CD4-positive, CD25-positive, alpha-beta regulatory T cell (primary cell): ENCODE data around the gene SIAH1. TPM values are rescaled to one million over a fixed set of nuclear protein-coding genes. Genes with fewer than 3 reads are reported as not detected.
A peak's percentile ranks its signal among the peaks of the same experiment; 100 is the strongest.

Source experiments
- ATAC-seq, 2 donors: fragments of 150-1000 bp; cut with Tn5 transposase; one replicate each; pipeline ENCODE4 v1.10.0; 2021; ENCODE audit warnings: low read depth in 2 of 2, moderate number of reproducible peaks in 2 of 2, moderate library complexity in 1 of 2
- DNase-seq, 3 donors: peaks; one replicate each; pipeline versions ENCODE4 v3.0.0 to v3.0.0-alpha.2; 2012 to 2022; ENCODE audit warnings: mixed read lengths in 1 of 3
- H3K27ac ChIP-seq: one replicate; pipeline ENCODE4 v1.7.0; 2013; ENCODE audit warnings: mild to moderate bottlenecking, low read length; ENCODE audit not compliant: insufficient read depth, poor library complexity, severe bottlenecking
- H3K27me3 ChIP-seq: one replicate; pipeline ENCODE4 v1.7.0; 2013; ENCODE audit warnings: low read length; ENCODE audit not compliant: control insufficient read depth, insufficient read depth
- H3K36me3 ChIP-seq: one replicate; pipeline ENCODE4 v1.7.0; 2013; ENCODE audit warnings: mild to moderate bottlenecking, low read length, moderate library complexity; ENCODE audit not compliant: control insufficient read depth, insufficient read depth
- H3K4me1 ChIP-seq: 2 replicates; pipeline ENCODE4 v1.7.0; 2013; ENCODE audit warnings: mild to moderate bottlenecking, low read length; ENCODE audit not compliant: insufficient read depth, control insufficient read depth, poor library complexity, severe bottlenecking
- H3K4me3 ChIP-seq: one replicate; pipeline ENCODE4 v1.7.0; 2013; ENCODE audit warnings: low read depth, mild to moderate bottlenecking, low read length, moderate library complexity
- H3K9me3 ChIP-seq, 2 experiments: 1 replicate in 1 of 2; 2 replicates in 1 of 2; pipeline ENCODE4 v1.7.0; 2013; ENCODE audit warnings: low read length in 2 of 2, mild to moderate bottlenecking in 1 of 2, moderate library complexity in 1 of 2; ENCODE audit not compliant: control insufficient read depth in 2 of 2
- H3K27ac Mint-ChIP-seq, 3 donors: one replicate each; pipeline ENCODE4 v1.8.0; 2020 to 2022; ENCODE audit warnings: mild to moderate bottlenecking in 3 of 3, mixed read lengths in 3 of 3, moderate library complexity in 2 of 3
- H3K27me3 Mint-ChIP-seq: one replicate; pipeline ENCODE4 v1.8.0; 2022; ENCODE audit warnings: mild to moderate bottlenecking, mixed read lengths
- H3K36me3 Mint-ChIP-seq: one replicate; pipeline ENCODE4 v1.8.0; 2020; ENCODE audit warnings: mixed read lengths
- H3K4me1 Mint-ChIP-seq, 4 donors: one replicate each; pipeline ENCODE4 v1.8.0; 2020 to 2022; ENCODE audit warnings: mixed read lengths in 4 of 4, mild to moderate bottlenecking in 1 of 4
- H3K4me3 Mint-ChIP-seq, 4 donors: one replicate each; pipeline ENCODE4 v1.8.0; 2020 to 2022; ENCODE audit warnings: mild to moderate bottlenecking in 4 of 4, mixed read lengths in 4 of 4, moderate library complexity in 3 of 4
- H3K9me3 Mint-ChIP-seq, 7 donors: one replicate each; pipeline ENCODE4 v1.8.0; 2020 to 2022; ENCODE audit warnings: mixed read lengths in 7 of 7, mild to moderate bottlenecking in 3 of 7, moderate library complexity in 2 of 7
- polyA plus RNA-seq, 4 donors: library from polyadenylated mRNA; unstranded; fragments of 300-500 nt; fragmentation: Illumina TruSeq; gene quantifications; one replicate each; pipeline ENCODE4 v1.2.3, GENCODE V29; 2021
- total RNA-seq: library from RNA; stranded (reverse); gene quantifications from one replicate; pipeline ENCODE4 v1.2.3, GENCODE V29; 2022

SIAH1 gene
- total and polyA plus RNA-seq, 5 donors from 2014 or later: 6.6 to 34.0 (median 13.0) TPM

- no peaks in the 10 kb centered on the region for H3K9me3 ChIP-seq
- Mint-ChIP-seq H3K27ac (no peak overlapping the region), H3K4me1 (peaks cover 20 to 29% (median 24%) of the 10 kb centered on the region in 4 donors)
Measured at GRCh38 chr16:48370229-48370628, 15.0 kb downstream of the SIAH1 start.

GRCh38 chr16:48369765-48370164 lies 15.4 kb downstream of the SIAH1 start:
- Histone ChIP-seq H3K36me3 (no peaks in the 10 kb centered on the region), H3K27ac (no peak overlapping the region), H3K4me1 (peaks cover 17% of the 10 kb centered on the region), H3K4me3 (no peak overlapping the region), H3K27me3 (no peaks in the 10 kb centered on the region), H3K9me3 (no peaks in the 10 kb centered on the region)
- Mint-ChIP-seq H3K27me3 (no peaks in the 10 kb centered on the region), H3K27ac (no peak overlapping the region), H3K4me1 (peaks cover 20 to 32% (median 29%) of the 10 kb centered on the region in 4 donors), H3K4me3 (peak overlapping the region in 1 of 4 donors; percentile 5), H3K36me3 (no peaks in the 10 kb centered on the region), H3K9me3 (no peaks in the 10 kb centered on the region)
- ATAC-seq (no peak), DNase-seq (no peak)

More at GRCh38 chr16:48370229-48370628, 15.0 kb downstream of the SIAH1 start:
- no peaks in the 10 kb centered on the region for H3K36me3 ChIP-seq
- ATAC-seq (no peak), DNase-seq (no peak)
- Mint-ChIP-seq H3K27me3 (no peaks in the 10 kb centered on the region), H3K4me3 (peak overlapping the region in 1 of 4 donors; percentile 5), H3K36me3 (no peaks in the 10 kb centered on the region), H3K9me3 (no peaks in the 10 kb centered on the region)
- H3K27me3 ChIP-seq: no peaks in the 10 kb centered on the region
- H3K27ac ChIP-seq: no peak overlapping the region
- peaks cover 16% of the 10 kb centered on the region for H3K4me1 ChIP-seq
- H3K4me3 ChIP-seq: no peak overlapping the region

DNA sequence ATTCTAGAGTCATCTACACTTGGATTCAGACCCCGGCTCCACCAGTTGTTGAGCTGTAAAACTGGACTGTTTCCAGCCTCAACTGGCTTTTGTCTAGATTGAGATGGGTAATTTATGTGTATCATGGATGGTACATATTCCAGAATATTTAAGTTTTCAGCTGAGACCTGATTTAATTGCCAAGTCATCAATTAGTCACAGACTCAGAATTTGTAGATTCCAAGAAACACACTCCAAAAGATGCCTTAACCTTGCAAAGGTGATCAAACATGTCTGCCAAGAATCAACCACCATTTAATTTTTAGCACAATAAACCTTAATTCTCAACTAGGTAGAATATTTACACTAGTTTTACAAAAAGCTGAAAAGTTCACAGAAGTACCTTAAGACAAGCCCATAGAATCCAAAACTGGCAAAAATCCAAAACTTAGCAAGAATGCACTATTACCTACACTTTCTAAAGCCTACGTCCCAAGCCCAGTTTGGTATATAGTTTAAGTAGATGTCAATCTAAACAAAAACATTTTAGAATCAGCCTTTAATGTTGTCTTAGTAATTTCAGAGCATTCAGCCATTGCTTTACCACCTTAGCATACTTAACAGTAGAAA lies 17.7 kb downstream of the SIAH1 start:
- Histone ChIP-seq H3K36me3 (no peaks in the 10 kb centered on the region), H3K9me3 (no peaks in the 10 kb centered on the region), H3K27me3 (no peaks in the 10 kb centered on the region), H3K4me3 (no peak overlapping the region), H3K27ac (peak overlapping the region; percentile 79), H3K4me1 (peaks cover 17% of the 10 kb centered on the region)
- Mint-ChIP-seq H3K9me3 (no peaks in the 10 kb centered on the region), H3K36me3 (no peaks in the 10 kb centered on the region), H3K27me3 (no peaks in the 10 kb centered on the region), H3K4me3 (no peak overlapping the region), H3K27ac (no peak overlapping the region), H3K4me1 (peaks cover 26 to 41% (median 33%) of the 10 kb centered on the region in 4 donors)
- no peak for ATAC-seq
- no peak for DNase-seq

DNA sequence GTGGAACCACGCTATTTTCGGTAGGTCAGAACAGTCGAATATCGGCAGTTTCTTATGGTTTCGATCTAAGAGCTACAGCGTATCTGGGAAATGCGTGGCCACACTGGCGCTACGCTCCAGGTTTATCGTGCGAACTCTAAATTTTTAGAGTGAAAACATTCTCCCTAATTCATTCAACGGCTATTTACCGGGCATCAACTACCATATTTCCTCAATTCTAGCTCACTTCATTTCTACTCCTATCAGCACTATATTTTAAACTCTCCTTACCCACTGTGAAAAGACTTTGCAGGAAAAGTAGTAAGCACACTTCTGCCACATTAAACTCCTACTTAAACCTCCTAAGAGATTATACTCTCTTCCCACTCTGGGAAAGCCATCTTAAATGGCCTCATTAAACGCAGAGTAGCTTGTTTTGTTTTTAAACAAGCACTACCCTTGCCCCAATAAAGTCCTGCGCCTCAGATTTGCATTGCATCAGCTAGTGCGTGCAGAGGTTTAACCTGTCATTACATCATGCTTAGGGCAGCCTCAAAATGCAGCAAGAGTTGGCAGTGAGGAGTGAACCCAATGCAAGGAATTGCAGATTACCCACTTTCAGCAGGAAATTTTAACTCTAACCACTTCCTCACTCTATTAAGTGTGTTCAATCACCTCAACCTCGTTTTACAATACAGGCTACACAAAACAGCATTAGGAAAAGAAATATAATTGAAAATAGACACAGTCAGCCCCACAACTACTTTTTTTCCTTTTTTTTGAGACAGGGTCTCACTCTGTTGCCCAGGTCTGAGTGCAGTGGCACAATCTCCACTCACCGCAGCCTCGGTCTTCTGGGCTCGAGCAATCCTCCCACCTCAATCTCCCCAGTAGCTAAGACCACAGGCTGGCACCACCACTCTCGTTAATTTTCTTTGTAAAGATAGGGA lies 18.8 kb downstream of the SIAH1 start:
- peak overlapping the region; percentile 91 for H3K4me3 ChIP-seq
- peaks cover 25 to 42% (median 29%) of the 10 kb centered on the region in 4 donors for H3K4me1 Mint-ChIP-seq
- no peaks in the 10 kb centered on the region for H3K9me3 Mint-ChIP-seq
- H3K4me1 ChIP-seq: peaks cover 17% of the 10 kb centered on the region
- H3K36me3 Mint-ChIP-seq: peaks cover 6% of the 10 kb centered on the region
- no peaks in the 10 kb centered on the region for H3K9me3 ChIP-seq
- H3K27ac ChIP-seq: peak overlapping the region; percentile 79
- peak; percentile 69 to 72 for ATAC-seq
- H3K4me3 Mint-ChIP-seq: peak overlapping the region; percentile 88 to 98 (median 90)
- DNase-seq: peak; percentile 27 to 82 (median 62)
- H3K27me3 ChIP-seq: no peaks in the 10 kb centered on the region
- H3K36me3 ChIP-seq: no peaks in the 10 kb centered on the region
- peak overlapping the region; percentile 83 to 98 (median 95) for H3K27ac Mint-ChIP-seq
- H3K27me3 Mint-ChIP-seq: no peaks in the 10 kb centered on the region

GRCh38 chr16:48365601-48366164 lies 19.5 kb downstream of the SIAH1 start:
- Mint-ChIP-seq H3K4me3 (peak overlapping the region; percentile 88 to 98 (median 90)), H3K27me3 (no peaks in the 10 kb centered on the region), H3K36me3 (peaks cover 6% of the 10 kb centered on the region), H3K9me3 (no peaks in the 10 kb centered on the region), H3K27ac (peak overlapping the region in 2 of 3 donors; percentile 95 to 98), H3K4me1 (peaks cover 22 to 44% (median 29%) of the 10 kb centered on the region in 4 donors)
- DNase-seq: peak; percentile 67 to 86 (median 68)
- Histone ChIP-seq H3K27ac (peak overlapping the region; percentile 79), H3K36me3 (no peaks in the 10 kb centered on the region), H3K4me3 (peak overlapping the region; percentile 91), H3K27me3 (no peaks in the 10 kb centered on the region), H3K9me3 (no peaks in the 10 kb centered on the region), H3K4me1 (peaks cover 17% of the 10 kb centered on the region)
- peak; percentile 93 for ATAC-seq

- Mint-ChIP-seq H3K4me3 (peak overlapping the region; percentile 87 to 90 (median 89)), H3K9me3 (no peaks in the 10 kb centered on the region), H3K4me1 (peaks cover 22 to 44% (median 29%) of the 10 kb centered on the region in 4 donors), H3K27ac (peak overlapping the region in 2 of 3 donors; percentile 48 to 95), H3K27me3 (no peaks in the 10 kb centered on the region), H3K36me3 (peaks cover 6% of the 10 kb centered on the region)
- H3K9me3 ChIP-seq: no peaks in the 10 kb centered on the region
- peaks cover 17% of the 10 kb centered on the region for H3K4me1 ChIP-seq
- DNase-seq (no peak), ATAC-seq (no peak)
- H3K27me3 ChIP-seq: no peaks in the 10 kb centered on the region
- peak overlapping the region; percentile 37 for H3K4me3 ChIP-seq
- no peaks in the 10 kb centered on the region for H3K36me3 ChIP-seq
- H3K27ac ChIP-seq: peak overlapping the region; percentile 79
Measured at GRCh38 chr16:48365025-48365600, 20.1 kb downstream of the SIAH1 start.

- DNase-seq: no peak
- H3K4me3 ChIP-seq: no peak overlapping the region
- H3K9me3 Mint-ChIP-seq: no peaks in the 10 kb centered on the region
- peaks cover 5% of the 10 kb centered on the region for H3K36me3 ChIP-seq
- H3K27me3 Mint-ChIP-seq: no peaks in the 10 kb centered on the region
- peaks cover 12 to 30% (median 18%) of the 10 kb centered on the region in 4 donors for H3K4me1 Mint-ChIP-seq
- H3K4me3 Mint-ChIP-seq: no peak overlapping the region
- no peaks in the 10 kb centered on the region for H3K9me3 ChIP-seq
- peak overlapping the region in 1 of 3 donors; percentile 20 for H3K27ac Mint-ChIP-seq
- H3K27ac ChIP-seq: no peak overlapping the region
- H3K27me3 ChIP-seq: no peaks in the 10 kb centered on the region
- peaks cover 12% of the 10 kb centered on the region for H3K36me3 Mint-ChIP-seq
- H3K4me1 ChIP-seq: peaks cover 11% of the 10 kb centered on the region
- no peak for ATAC-seq
Measured at GRCh38 chr16:48361540-48362144, 23.6 kb downstream of the SIAH1 start.
